ENCODE data around the gene RCCD1.

Gene RCCD1

DNA sequence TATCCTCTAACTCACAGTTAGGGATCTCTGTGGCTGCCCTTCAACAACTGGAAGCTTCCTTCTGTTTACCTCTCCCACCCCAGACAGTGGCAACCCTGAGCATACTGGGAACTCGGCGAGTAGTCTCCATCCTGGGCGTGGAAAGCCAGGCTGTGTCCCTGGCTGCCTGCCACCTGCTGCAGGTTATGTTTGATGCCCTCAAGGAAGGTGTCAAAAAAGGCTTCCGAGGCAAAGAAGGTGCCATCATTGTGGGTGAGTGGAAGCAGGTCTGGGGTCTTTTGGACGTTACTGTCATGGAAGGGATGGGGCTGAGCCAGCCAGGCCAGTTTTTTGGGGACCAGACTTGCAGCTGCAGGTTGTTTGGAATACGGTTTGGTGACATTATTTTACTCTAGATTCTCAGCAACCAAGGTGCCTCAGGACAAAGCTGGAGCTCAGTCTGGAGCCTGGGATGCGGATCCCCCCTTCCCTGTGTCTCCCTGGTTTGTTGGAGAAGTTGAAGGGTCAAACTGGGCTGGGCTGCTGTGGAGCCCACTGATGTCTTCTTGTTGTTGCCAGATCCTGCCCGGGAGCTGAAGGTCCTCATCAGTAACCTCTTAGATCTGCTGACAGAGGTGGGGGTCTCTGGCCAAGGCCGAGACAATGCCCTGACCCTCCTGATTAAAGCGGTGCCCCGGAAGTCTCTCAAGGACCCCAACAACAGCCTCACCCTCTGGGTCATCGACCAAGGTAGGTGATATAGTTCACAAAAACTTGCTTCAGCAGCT is 12.1 kb upstream of the RCCD1 start:
- no peak for DNase-seq (ENCODE audit: low spot score)

DNA sequence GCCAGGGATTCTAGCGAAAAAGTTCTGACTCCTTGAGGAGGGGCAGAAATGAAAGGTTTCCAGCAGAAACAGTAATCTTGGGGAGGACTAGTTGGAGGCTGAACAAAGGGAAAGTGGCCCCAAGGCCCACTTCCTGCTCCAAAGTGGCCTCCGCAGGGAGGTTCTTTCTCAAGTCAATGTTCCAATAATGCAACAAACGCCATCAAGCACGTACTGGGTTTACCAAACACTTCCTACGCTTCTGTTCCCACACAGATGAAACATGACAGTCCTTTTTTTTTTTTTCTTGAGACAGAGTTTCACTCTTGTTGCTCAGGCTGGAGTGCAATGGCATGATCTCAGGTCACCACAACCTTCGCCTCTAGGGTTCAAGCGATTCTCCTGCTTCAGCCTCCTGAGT is 9.6 kb upstream of the RCCD1 start:
- no peak for DNase-seq (ENCODE audit: low spot score)

DNA sequence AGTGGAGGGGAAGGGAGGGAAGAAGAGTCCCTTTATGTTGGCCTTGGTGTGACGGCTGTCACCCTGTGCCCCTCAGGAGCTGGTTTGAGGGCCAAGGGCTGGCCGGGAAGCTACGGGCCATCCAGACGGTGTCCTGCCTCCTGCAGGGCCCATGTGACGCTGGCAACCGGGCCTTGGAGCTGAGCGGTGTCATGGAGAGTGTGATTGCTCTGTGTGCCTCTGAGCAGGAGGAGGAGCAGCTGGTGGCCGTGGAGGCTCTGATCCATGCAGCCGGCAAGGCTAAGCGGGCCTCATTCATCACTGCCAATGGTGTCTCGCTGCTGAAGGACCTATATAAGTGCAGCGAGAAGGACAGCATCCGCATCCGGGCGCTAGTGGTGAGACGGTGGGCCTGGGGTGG is 8.1 kb upstream of the RCCD1 start:
- DNase-seq (ENCODE audit: low spot score) = no peak

- no peak for DNase-seq (ENCODE audit: low spot score)
These were observed 7.6 kb upstream of the RCCD1 start for GRCh38 chr15:90946941-90947576.

DNA sequence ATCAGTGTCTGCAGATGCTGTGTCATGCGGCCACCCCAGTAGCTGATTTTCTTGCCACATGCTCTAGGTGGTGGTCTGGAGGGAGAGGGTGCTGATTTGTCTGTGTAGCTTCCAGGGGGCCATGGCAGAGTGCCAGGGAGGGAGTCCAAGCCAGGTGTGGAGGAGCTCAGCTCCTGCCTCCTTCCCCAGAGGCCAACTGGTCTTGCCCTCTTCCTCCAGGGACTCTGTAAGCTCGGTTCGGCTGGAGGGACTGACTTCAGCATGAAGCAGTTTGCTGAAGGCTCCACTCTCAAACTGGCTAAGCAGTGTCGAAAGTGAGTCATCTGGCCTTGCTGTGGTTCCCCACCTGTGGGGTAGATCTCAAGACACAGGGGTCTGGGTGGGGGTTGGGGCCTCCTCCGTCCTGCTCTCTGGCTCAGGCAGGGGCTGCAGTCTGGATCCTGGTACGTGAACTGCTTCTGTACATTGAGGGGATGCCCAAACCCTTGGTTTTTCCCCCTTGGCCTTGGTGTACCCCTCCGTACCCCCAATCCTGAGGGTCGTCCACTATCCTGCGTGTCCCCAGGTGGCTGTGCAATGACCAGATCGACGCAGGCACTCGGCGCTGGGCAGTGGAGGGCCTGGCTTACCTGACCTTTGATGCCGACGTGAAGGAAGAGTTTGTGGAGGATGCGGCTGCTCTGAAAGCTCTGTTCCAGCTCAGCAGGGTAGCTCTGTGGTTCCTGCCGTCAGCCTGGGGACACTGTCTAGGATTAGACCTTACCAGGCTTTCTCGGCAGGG is 6.9 kb upstream of the RCCD1 start:
- no peak for DNase-seq (ENCODE audit: low spot score)

GRCh38 chr15:90948506-90948905 is 6.2 kb upstream of the RCCD1 start:
- DNase-seq (ENCODE audit: low spot score) = no peak

GRCh38 chr15:90949979-90950675 is 4.6 kb upstream of the RCCD1 start:
- DNase-seq (ENCODE audit: low spot score) = no peak

GRCh38 chr15:90950676-90951075 is 4.0 kb upstream of the RCCD1 start:
- DNase-seq (ENCODE audit: low spot score) = no peak

DNA sequence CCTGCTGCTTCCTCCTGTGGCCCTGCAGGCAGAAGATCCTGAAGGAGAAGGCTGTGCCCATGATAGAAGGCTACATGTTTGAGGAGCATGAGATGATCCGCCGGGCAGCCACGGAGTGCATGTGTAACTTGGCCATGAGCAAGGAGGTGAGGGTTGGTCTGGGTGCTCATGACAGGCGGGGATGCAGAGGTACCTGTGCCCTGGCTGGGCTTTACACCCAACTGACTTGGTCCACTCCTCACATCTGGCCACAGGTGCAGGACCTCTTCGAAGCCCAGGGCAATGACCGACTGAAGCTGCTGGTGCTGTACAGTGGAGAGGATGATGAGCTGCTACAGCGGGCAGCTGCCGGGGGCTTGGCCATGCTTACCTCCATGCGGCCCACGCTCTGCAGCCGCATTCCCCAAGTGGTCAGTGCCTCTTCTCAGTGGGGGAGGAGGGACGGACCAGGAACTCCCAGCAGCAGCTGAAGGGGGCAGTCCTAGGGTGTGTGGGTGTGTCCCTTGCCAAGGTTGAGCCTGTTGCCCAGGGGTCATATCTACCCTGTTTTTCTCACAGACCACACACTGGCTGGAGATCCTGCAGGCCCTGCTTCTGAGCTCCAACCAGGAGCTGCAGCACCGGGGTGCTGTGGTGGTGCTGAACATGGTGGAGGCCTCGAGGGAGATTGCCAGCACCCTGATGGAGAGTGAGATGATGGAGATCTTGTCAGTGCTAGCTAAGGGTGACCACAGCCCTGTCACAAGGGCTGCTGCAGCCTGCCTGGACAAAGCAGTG is 1.6 kb upstream of the RCCD1 start:
- no peak for DNase-seq (ENCODE audit: low spot score)

- DNase-seq (ENCODE audit: low spot score) = no peak
These were observed 555 bp upstream of the RCCD1 start for GRCh38 chr15:90953947-90954711.

DNA sequence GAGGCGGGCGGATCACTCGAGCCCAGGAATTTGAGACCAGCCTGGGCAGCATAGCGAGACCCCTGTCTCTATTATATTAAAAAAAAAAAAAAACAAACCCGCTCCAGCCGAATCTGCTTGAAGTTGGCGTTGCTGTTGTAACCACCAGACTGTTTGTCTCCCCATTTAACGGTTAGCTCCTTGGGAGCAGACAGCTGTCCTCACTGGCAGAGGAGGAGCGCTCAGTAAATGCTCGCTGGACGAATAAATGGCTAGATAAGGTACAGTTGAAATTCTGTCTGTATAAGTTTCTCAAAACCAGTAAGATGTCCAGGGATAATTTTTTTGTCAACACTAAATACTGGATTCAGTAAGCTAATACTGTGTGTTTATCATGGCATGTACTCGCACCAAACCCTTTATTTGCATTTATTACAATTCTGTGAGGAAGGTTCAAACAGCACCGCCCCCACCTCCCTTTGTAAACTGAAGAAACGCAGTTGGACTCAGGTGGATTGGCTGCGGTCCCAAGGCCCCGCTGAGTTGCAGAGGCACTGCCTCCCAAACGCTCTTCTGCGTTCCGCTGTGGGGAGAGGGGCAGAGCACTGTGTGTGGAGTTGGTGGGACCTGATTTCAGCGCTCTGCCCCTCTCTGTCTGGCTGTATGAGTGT is 1.1 kb downstream of the RCCD1 start:
- no peak for DNase-seq (ENCODE audit: low spot score)

GRCh38 chr15:90956274-90957030 is 1.8 kb downstream of the RCCD1 start:
- peak; percentile 92 for DNase-seq (ENCODE audit: low spot score)

- peak; percentile 63 for DNase-seq (ENCODE audit: low spot score)
These were observed 2.5 kb downstream of the RCCD1 start for GRCh38 chr15:90957031-90957790.

- DNase-seq (ENCODE audit: low spot score) = no peak
These were observed 3.1 kb downstream of the RCCD1 start for GRCh38 chr15:90957791-90958190.

DNA sequence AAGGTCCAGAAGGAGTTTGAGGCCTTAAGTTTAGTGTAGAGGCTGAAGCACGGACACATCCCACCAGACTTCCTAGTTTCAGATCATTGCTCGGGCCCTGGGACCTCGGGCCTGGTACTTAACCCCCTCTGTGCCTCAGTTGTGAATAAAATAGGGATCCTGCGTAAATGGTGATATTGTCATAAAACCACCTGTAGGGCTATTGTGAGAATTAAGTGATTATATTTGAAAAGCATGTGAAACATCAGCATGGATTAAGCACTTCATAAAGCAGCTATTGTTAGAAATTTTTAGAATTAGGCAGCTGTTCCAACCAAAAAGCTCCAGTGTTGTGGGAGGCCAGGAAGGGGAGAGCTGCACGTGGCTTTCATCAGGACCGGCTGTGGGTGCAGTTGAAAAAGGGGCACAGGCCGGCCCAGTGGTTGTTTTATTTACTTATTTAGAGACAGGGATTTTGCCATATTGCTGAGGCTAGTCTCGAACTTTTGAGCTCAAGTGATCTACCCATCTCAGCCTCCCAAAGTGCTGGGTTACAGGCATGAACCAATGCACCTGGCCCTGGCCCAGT is 4.4 kb downstream of the RCCD1 start:
- DNase-seq (ENCODE audit: low spot score) = no peak

GRCh38 chr15:90959894-90960293 is 5.2 kb downstream of the RCCD1 start:
- DNase-seq (ENCODE audit: low spot score) = no peak

GRCh38 chr15:90960298-90961091 is 5.8 kb downstream of the RCCD1 start:
- DNase-seq (ENCODE audit: low spot score) = peak; percentile 59

DNA sequence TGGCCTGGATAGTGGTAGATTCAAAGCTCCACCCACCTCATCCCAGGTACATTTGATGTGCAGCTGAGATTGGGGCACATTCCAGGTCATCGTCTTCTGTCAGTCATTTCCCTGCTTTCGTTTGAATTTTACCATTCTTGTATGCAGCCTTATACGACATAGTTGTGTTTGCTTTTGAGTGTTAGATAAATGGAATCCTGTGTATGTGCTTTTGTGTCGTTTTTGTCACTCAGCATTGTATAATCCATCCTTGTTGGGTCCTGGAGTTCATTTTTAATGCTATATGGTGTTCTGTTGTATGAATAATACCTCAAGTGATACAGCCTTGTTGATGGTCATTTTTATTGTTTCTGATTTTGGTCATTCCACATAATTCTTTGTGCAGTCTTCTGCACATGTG is 7.3 kb downstream of the RCCD1 start:
- DNase-seq (ENCODE audit: low spot score) = no peak

Data from D341Med (cell line).